GM18517 (cell line): ENCODE measurements around the gene IGF2BP3.

Experiments used
- ATAC-seq: cut with Tn5 transposase; IDR thresholded peaks from one replicate; pipeline ENCODE4 v1.9.1; 2021; ENCODE audit warnings: mild to moderate bottlenecking, moderate library complexity; ENCODE audit not compliant: unreplicated experiment

Gene IGF2BP3

GRCh38 chr7:23472556-23472955 is 2.3 kb upstream of the IGF2BP3 start:
- ATAC-seq: no peak

- no peak for ATAC-seq
Observed at GRCh38 chr7:23472046-23472445, 1.8 kb upstream of the IGF2BP3 start.

GRCh38 chr7:23471106-23471859 is 992 bp upstream of the IGF2BP3 start:
- no peak for ATAC-seq

- no peak for ATAC-seq
Observed at GRCh38 chr7:23469961-23470250, 385 bp downstream of the IGF2BP3 start.

GRCh38 chr7:23469150-23469960 is 936 bp downstream of the IGF2BP3 start:
- ATAC-seq: no peak

- no peak for ATAC-seq
Observed at GRCh38 chr7:23468526-23469149, 1.7 kb downstream of the IGF2BP3 start.

- no peak for ATAC-seq
Observed at GRCh38 chr7:23467806-23468525, 2.3 kb downstream of the IGF2BP3 start.

GRCh38 chr7:23467291-23467805 is 2.9 kb downstream of the IGF2BP3 start:
- ATAC-seq: no peak

- ATAC-seq: no peak
Observed at GRCh38 chr7:23462846-23463245, 7.4 kb downstream of the IGF2BP3 start.

GRCh38 chr7:23458044-23458443 is 12.2 kb downstream of the IGF2BP3 start:
- ATAC-seq: no peak

GRCh38 chr7:23456093-23456492 is 14.2 kb downstream of the IGF2BP3 start:
- ATAC-seq: no peak

- no peak for ATAC-seq
Observed at GRCh38 chr7:23454881-23455526, 15.3 kb downstream of the IGF2BP3 start.

- no peak for ATAC-seq
Observed at GRCh38 chr7:23450518-23450917, 19.8 kb downstream of the IGF2BP3 start.

- no peak for ATAC-seq
Observed at GRCh38 chr7:23449941-23450340, 20.4 kb downstream of the IGF2BP3 start.

GRCh38 chr7:23445326-23445725 is 25.0 kb downstream of the IGF2BP3 start:
- no peak for ATAC-seq

- no peak for ATAC-seq
Observed at GRCh38 chr7:23443974-23444373, 26.3 kb downstream of the IGF2BP3 start.

- ATAC-seq: no peak
Observed at GRCh38 chr7:23438171-23438570, 32.1 kb downstream of the IGF2BP3 start.

- ATAC-seq: no peak
Observed at GRCh38 chr7:23434147-23434917, 36.0 kb downstream of the IGF2BP3 start.

GRCh38 chr7:23431702-23432199 is 38.5 kb downstream of the IGF2BP3 start:
- no peak for ATAC-seq

GRCh38 chr7:23430893-23431259 is 39.4 kb downstream of the IGF2BP3 start:
- ATAC-seq: no peak
